ENCODE results near the gene FTSJ3.

FTSJ3 gene

GRCh38 chr17:63819131-63819530 is 8.3 kb downstream of the FTSJ3 start:
- TF ChIP-seq, protein P1, sequence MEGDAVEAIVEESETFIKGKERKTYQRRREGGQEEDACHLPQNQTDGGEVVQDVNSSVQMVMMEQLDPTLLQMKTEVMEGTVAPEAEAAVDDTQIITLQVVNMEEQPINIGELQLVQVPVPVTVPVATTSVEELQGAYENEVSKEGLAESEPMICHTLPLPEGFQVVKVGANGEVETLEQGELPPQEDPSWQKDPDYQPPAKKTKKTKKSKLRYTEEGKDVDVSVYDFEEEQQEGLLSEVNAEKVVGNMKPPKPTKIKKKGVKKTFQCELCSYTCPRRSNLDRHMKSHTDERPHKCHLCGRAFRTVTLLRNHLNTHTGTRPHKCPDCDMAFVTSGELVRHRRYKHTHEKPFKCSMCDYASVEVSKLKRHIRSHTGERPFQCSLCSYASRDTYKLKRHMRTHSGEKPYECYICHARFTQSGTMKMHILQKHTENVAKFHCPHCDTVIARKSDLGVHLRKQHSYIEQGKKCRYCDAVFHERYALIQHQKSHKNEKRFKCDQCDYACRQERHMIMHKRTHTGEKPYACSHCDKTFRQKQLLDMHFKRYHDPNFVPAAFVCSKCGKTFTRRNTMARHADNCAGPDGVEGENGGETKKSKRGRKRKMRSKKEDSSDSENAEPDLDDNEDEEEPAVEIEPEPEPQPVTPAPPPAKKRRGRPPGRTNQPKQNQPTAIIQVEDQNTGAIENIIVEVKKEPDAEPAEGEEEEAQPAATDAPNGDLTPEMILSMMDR (IDR thresholded peaks at IDR 0.05; ENCODE audit: insufficient read depth, low read length, missing control alignments) = no peak
- H3K4me3 ChIP-seq (ENCODE audit: low read depth, low read length) = no peak overlapping the region
- ChIA-PET CTCF (interaction anchor here (2.4 kb wide), 1 partner anchor 9 kb away, joined by 6 read pairs; the partner anchor contains the start of gene FTSJ3), POLR2A (interaction anchor here (1.9 kb wide), 1 partner anchor 14 kb away, joined by 6 read pairs; no protein-coding TSS in a partner anchor)
- DNase-seq (ENCODE audit: low read depth, low spot score) = no peak

- TF ChIP-seq, protein P1 (IDR thresholded peaks at IDR 0.05; ENCODE audit: insufficient read depth, low read length, missing control alignments) = no peak
- no peak for DNase-seq (ENCODE audit: low read depth, low spot score)
- ChIA-PET CTCF (interaction anchor here (0.6 to 2.4 kb wide), 4 partner anchors 8 to 31 kb away, joined by 3 to 6 read pairs (median 3); partner anchors contain the start of gene FTSJ3), POLR2A (interaction anchor here (2.9 kb wide), 1 partner anchor 8 kb away, joined by 13 read pairs; the partner anchor contains the start of gene PSMC5)
- no peak overlapping the region for H3K4me3 ChIP-seq (ENCODE audit: low read depth, low read length)
Observed at GRCh38 chr17:63817736-63818385, 9.6 kb downstream of the FTSJ3 start.

DNA sequence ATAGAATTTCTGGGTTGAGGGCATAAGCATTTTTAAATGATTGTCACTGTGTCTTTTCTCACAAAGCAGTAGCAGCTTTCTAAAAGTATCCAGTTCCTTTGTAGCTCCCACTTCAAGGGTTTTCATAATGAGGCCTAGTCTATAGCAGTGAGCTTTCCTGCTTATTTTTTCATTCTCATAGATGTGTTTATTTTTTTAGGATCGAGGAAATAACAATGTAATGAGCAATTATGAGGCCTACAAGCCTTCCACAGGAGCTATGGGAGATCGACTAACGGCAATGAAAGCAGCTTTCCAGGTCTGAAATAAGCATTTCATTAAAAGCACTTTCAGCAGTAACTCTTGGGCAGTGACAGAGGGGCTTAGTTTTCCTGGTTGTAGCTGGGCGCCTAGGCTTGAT is 10.8 kb downstream of the FTSJ3 start:
- no peak for DNase-seq (ENCODE audit: low read depth, low spot score)
- POLR2A ChIA-PET = interaction anchor here (2.9 kb wide), 1 partner anchor 10 kb away, joined by 13 read pairs; the partner anchor contains the start of gene PSMC5
- TF ChIP-seq, protein P1 (IDR thresholded peaks at IDR 0.05; ENCODE audit: insufficient read depth, low read length, missing control alignments) = no peak
- CTCF ChIA-PET = interaction anchor here (1.0 kb wide), 1 partner anchor 17 kb away, joined by 3 read pairs; no protein-coding TSS in a partner anchor
- no peak overlapping the region for H3K4me3 ChIP-seq (ENCODE audit: low read depth, low read length)

DNA sequence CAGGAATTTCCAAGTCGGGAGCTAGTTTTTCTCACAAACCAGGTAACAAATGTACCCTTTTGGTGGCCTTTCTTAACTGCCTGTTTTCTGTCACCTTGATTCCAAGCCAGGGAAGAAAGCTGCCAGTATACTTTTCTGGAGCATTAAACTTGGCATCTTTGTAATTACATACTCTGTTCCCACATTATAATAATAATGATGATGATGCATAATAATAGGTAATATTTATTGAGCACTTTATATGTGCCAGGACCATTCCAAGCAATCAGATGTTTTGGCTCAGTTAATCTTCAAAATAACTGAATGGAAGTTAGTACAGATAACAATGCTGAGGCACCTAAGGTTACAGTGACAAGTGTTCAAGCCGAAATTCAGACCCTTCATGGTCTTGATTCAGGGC is 11.3 kb downstream of the FTSJ3 start:
- ChIA-PET CTCF (interaction anchor here (1.0 to 1.9 kb wide), 2 partner anchors 14 to 17 kb away, joined by 3 to 5 read pairs; no protein-coding TSS in a partner anchor), POLR2A (interaction anchor here (2.9 kb wide), 1 partner anchor 10 kb away, joined by 13 read pairs; the partner anchor contains the start of gene PSMC5)
- DNase-seq (ENCODE audit: low read depth, low spot score) = no peak
- H3K4me3 ChIP-seq (ENCODE audit: low read depth, low read length) = no peak overlapping the region
- TF ChIP-seq, protein P1 (IDR thresholded peaks at IDR 0.05; ENCODE audit: insufficient read depth, low read length, missing control alignments) = no peak

GRCh38 chr17:63809970-63810369 is 17.5 kb downstream of the FTSJ3 start:
- DNase-seq (ENCODE audit: low read depth, low spot score) = no peak
- POLR2A ChIA-PET = interaction anchor here (0.6 kb wide), 1 partner anchor 32 kb away, joined by 3 read pairs; no protein-coding TSS in a partner anchor

GRCh38 chr17:63805591-63805990 is 21.9 kb downstream of the FTSJ3 start:
- POLR2A ChIA-PET = no interaction called here

More at GRCh38 chr17:63809970-63810369, 17.5 kb downstream of the FTSJ3 start:
- H3K4me3 ChIP-seq (ENCODE audit: low read depth, low read length) = no peak overlapping the region
- CTCF ChIA-PET = interaction anchor here (0.7 to 1.2 kb wide), 2 partner anchors 9 to 10 kb away, joined by 3 to 4 read pairs; no protein-coding TSS in a partner anchor
- TF ChIP-seq, protein P1 (IDR thresholded peaks at IDR 0.05; ENCODE audit: insufficient read depth, low read length, missing control alignments) = no peak

More at GRCh38 chr17:63805591-63805990, 21.9 kb downstream of the FTSJ3 start:
- no peak for DNase-seq (ENCODE audit: low read depth, low spot score)
- CTCF ChIA-PET = no interaction called here
- H3K4me3 ChIP-seq (ENCODE audit: low read depth, low read length) = no peak overlapping the region
- TF ChIP-seq, protein P1 (IDR thresholded peaks at IDR 0.05; ENCODE audit: insufficient read depth, low read length, missing control alignments) = no peak
